ENCODE measurements around the gene ACTR2.
A peak's percentile ranks its signal among the peaks of the same experiment; 100 is the strongest.

ACTR2 gene

GRCh38 chr2:65277791-65278483 lies 50.3 kb downstream of the ACTR2 start:
- DNase-seq: no peak
- no peaks in the 10 kb centered on the region for H3K27me3 ChIP-seq (replicated peaks in 2 of 5; ENCODE audit: control insufficient read depth in 4 of 5, insufficient read depth in 5 of 5, low read length in 4 of 5)
- CTCF ChIA-PET: interaction anchor here (1.1 to 1.3 kb wide), 3 partner anchors 14 to 284 kb away, joined by 3 read pairs; no protein-coding TSS in a partner anchor

GRCh38 chr2:65278531-65278981 lies 50.9 kb downstream of the ACTR2 start:
- peak in 2 of 3 donors; percentile 19 for DNase-seq
- no peaks in the 10 kb centered on the region for H3K36me3 ChIP-seq (ENCODE audit: control insufficient read depth in 4 of 4, insufficient read depth in 4 of 4, low read length in 3 of 4)
- no peak overlapping the region for H3K4me3 ChIP-seq (ENCODE audit: control insufficient read depth in 1 of 7, extremely low read depth in 1 of 7, insufficient read depth in 4 of 7, low read depth in 2 of 7, low read length in 6 of 7)
- no peaks in the 10 kb centered on the region for H3K9me3 ChIP-seq (ENCODE audit: control extremely low read depth in 1 of 5, control insufficient read depth in 4 of 5, insufficient read depth in 2 of 5, low read depth in 1 of 5, low read length in 4 of 5)
- 81% methylated on average over 5 of the region's 6 CpGs for WGBS (ENCODE audit: insufficient coverage)
- ChIA-PET POLR2A (no interaction called here), CTCF (interaction anchor here (0.9 to 1.3 kb wide), 4 partner anchors 15 to 283 kb away, joined by 3 read pairs; no protein-coding TSS in a partner anchor)
- no peak overlapping the region for H3K27ac ChIP-seq (ENCODE audit: insufficient read depth in 1 of 2, low read depth in 1 of 2, low read length in 2 of 2, poor library complexity in 1 of 2, severe bottlenecking in 2 of 2)
- H3K4me1 ChIP-seq (ENCODE audit: control extremely low read depth in 1 of 4, control insufficient read depth in 4 of 4, insufficient read depth in 4 of 4, low read length in 3 of 4): peaks cover 5 to 9% (median 8%) of the 10 kb centered on the region in 4 experiments
- H3K27me3 ChIP-seq (replicated peaks in 2 of 5; ENCODE audit: control insufficient read depth in 4 of 5, insufficient read depth in 5 of 5, low read length in 4 of 5): no peaks in the 10 kb centered on the region

More at GRCh38 chr2:65277791-65278483, 50.3 kb downstream of the ACTR2 start:
- POLR2A ChIA-PET: no interaction called here
- Histone ChIP-seq H3K36me3 (ENCODE audit: control insufficient read depth in 4 of 4, insufficient read depth in 4 of 4, low read length in 3 of 4) (peaks cover under 1 to 3% (median 2%) of the 10 kb centered on the region in 4 experiments), H3K9me3 (ENCODE audit: control extremely low read depth in 1 of 5, control insufficient read depth in 4 of 5, insufficient read depth in 2 of 5, low read depth in 1 of 5, low read length in 4 of 5) (no peaks in the 10 kb centered on the region), H3K4me3 (ENCODE audit: control insufficient read depth in 1 of 7, extremely low read depth in 1 of 7, insufficient read depth in 4 of 7, low read depth in 2 of 7, low read length in 6 of 7) (no peak overlapping the region), H3K27ac (ENCODE audit: insufficient read depth in 1 of 2, low read depth in 1 of 2, low read length in 2 of 2, poor library complexity in 1 of 2, severe bottlenecking in 2 of 2) (no peak overlapping the region), H3K4me1 (ENCODE audit: control extremely low read depth in 1 of 4, control insufficient read depth in 4 of 4, insufficient read depth in 4 of 4, low read length in 3 of 4) (peaks cover 5 to 9% (median 8%) of the 10 kb centered on the region in 4 experiments)
- 94% methylated on average over 5 of the region's 5 CpGs for WGBS (ENCODE audit: insufficient coverage)

- Histone ChIP-seq H3K4me3 (ENCODE audit: control insufficient read depth in 1 of 7, extremely low read depth in 1 of 7, insufficient read depth in 4 of 7, low read depth in 2 of 7, low read length in 6 of 7) (no peak overlapping the region), H3K27ac (ENCODE audit: insufficient read depth in 1 of 2, low read depth in 1 of 2, low read length in 2 of 2, poor library complexity in 1 of 2, severe bottlenecking in 2 of 2) (no peak overlapping the region), H3K9me3 (ENCODE audit: control extremely low read depth in 1 of 5, control insufficient read depth in 4 of 5, insufficient read depth in 2 of 5, low read depth in 1 of 5, low read length in 4 of 5) (no peaks in the 10 kb centered on the region), H3K4me1 (ENCODE audit: control extremely low read depth in 1 of 4, control insufficient read depth in 4 of 4, insufficient read depth in 4 of 4, low read length in 3 of 4) (peaks cover 5 to 9% (median 8%) of the 10 kb centered on the region in 4 experiments), H3K36me3 (ENCODE audit: control insufficient read depth in 4 of 4, insufficient read depth in 4 of 4, low read length in 3 of 4) (no peaks in the 10 kb centered on the region), H3K27me3 (replicated peaks in 2 of 5; ENCODE audit: control insufficient read depth in 4 of 5, insufficient read depth in 5 of 5, low read length in 4 of 5) (no peaks in the 10 kb centered on the region)
- POLR2A ChIA-PET: no interaction called here
- CTCF ChIA-PET: no interaction called here
- no peak for DNase-seq
- 93% methylated on average over 3 of the region's 6 CpGs for WGBS (ENCODE audit: insufficient coverage)
Measured at GRCh38 chr2:65279756-65280155, 52.1 kb downstream of the ACTR2 start.

GRCh38 chr2:65281627-65282351 lies 54.2 kb downstream of the ACTR2 start:
- H3K9me3 ChIP-seq (ENCODE audit: control extremely low read depth in 1 of 5, control insufficient read depth in 4 of 5, insufficient read depth in 2 of 5, low read depth in 1 of 5, low read length in 4 of 5): no peaks in the 10 kb centered on the region
- no peak overlapping the region for H3K27ac ChIP-seq (ENCODE audit: insufficient read depth in 1 of 2, low read depth in 1 of 2, low read length in 2 of 2, poor library complexity in 1 of 2, severe bottlenecking in 2 of 2)
- 83% methylated on average over 3 of the region's 4 CpGs for WGBS (ENCODE audit: insufficient coverage)
- no peak overlapping the region for H3K4me3 ChIP-seq (ENCODE audit: control insufficient read depth in 1 of 7, extremely low read depth in 1 of 7, insufficient read depth in 4 of 7, low read depth in 2 of 7, low read length in 6 of 7)
- POLR2A ChIA-PET: no interaction called here
- CTCF ChIA-PET: interaction anchor here (0.6 to 1.4 kb wide), 3 partner anchors 16 to 40 kb away, joined by 3 to 6 read pairs (median 3); no protein-coding TSS in a partner anchor
- H3K27me3 ChIP-seq (replicated peaks in 2 of 5; ENCODE audit: control insufficient read depth in 4 of 5, insufficient read depth in 5 of 5, low read length in 4 of 5): no peaks in the 10 kb centered on the region
- peaks cover 5 to 9% (median 8%) of the 10 kb centered on the region in 4 experiments for H3K4me1 ChIP-seq (ENCODE audit: control extremely low read depth in 1 of 4, control insufficient read depth in 4 of 4, insufficient read depth in 4 of 4, low read length in 3 of 4)
- DNase-seq: no peak
- no peaks in the 10 kb centered on the region for H3K36me3 ChIP-seq (ENCODE audit: control insufficient read depth in 4 of 4, insufficient read depth in 4 of 4, low read length in 3 of 4)

GRCh38 chr2:65282477-65283053 lies 54.9 kb downstream of the ACTR2 start:
- Histone ChIP-seq H3K27ac (ENCODE audit: insufficient read depth in 1 of 2, low read depth in 1 of 2, low read length in 2 of 2, poor library complexity in 1 of 2, severe bottlenecking in 2 of 2) (no peak overlapping the region), H3K4me3 (ENCODE audit: control insufficient read depth in 1 of 7, extremely low read depth in 1 of 7, insufficient read depth in 4 of 7, low read depth in 2 of 7, low read length in 6 of 7) (no peak overlapping the region), H3K36me3 (ENCODE audit: control insufficient read depth in 4 of 4, insufficient read depth in 4 of 4, low read length in 3 of 4) (no peaks in the 10 kb centered on the region), H3K4me1 (ENCODE audit: control extremely low read depth in 1 of 4, control insufficient read depth in 4 of 4, insufficient read depth in 4 of 4, low read length in 3 of 4) (peaks cover 5 to 9% (median 8%) of the 10 kb centered on the region in 4 experiments), H3K27me3 (replicated peaks in 2 of 5; ENCODE audit: control insufficient read depth in 4 of 5, insufficient read depth in 5 of 5, low read length in 4 of 5) (no peaks in the 10 kb centered on the region), H3K9me3 (ENCODE audit: control extremely low read depth in 1 of 5, control insufficient read depth in 4 of 5, insufficient read depth in 2 of 5, low read depth in 1 of 5, low read length in 4 of 5) (no peaks in the 10 kb centered on the region)
- WGBS (ENCODE audit: insufficient coverage): 100% methylated on average over 1 of the region's 3 CpGs
- DNase-seq: no peak
- ChIA-PET POLR2A (no interaction called here), CTCF (interaction anchor here (1.4 kb wide), 1 partner anchor 17 kb away, joined by 6 read pairs; no protein-coding TSS in a partner anchor)

GRCh38 chr2:65287364-65287763 lies 59.7 kb downstream of the ACTR2 start:
- Histone ChIP-seq H3K9me3 (ENCODE audit: control extremely low read depth in 1 of 5, control insufficient read depth in 4 of 5, insufficient read depth in 2 of 5, low read depth in 1 of 5, low read length in 4 of 5) (no peaks in the 10 kb centered on the region), H3K27ac (ENCODE audit: insufficient read depth in 1 of 2, low read depth in 1 of 2, low read length in 2 of 2, poor library complexity in 1 of 2, severe bottlenecking in 2 of 2) (no peak overlapping the region), H3K4me3 (ENCODE audit: control insufficient read depth in 1 of 7, extremely low read depth in 1 of 7, insufficient read depth in 4 of 7, low read depth in 2 of 7, low read length in 6 of 7) (no peak overlapping the region), H3K27me3 (replicated peaks in 2 of 5; ENCODE audit: control insufficient read depth in 4 of 5, insufficient read depth in 5 of 5, low read length in 4 of 5) (no peaks in the 10 kb centered on the region), H3K4me1 (ENCODE audit: control extremely low read depth in 1 of 4, control insufficient read depth in 4 of 4, insufficient read depth in 4 of 4, low read length in 3 of 4) (peaks cover 2 to 6% (median 5%) of the 10 kb centered on the region in 4 experiments), H3K36me3 (ENCODE audit: control insufficient read depth in 4 of 4, insufficient read depth in 4 of 4, low read length in 3 of 4) (no peaks in the 10 kb centered on the region)
- no peak for DNase-seq
- ChIA-PET POLR2A (interaction anchor here (0.6 kb wide), 1 partner anchor 23 kb away, joined by 4 read pairs; no protein-coding TSS in a partner anchor), CTCF (interaction anchor here (1.8 kb wide), 1 partner anchor 12 kb away, joined by 4 read pairs; no protein-coding TSS in a partner anchor)
- no CpG with 5 or more reads among the region's 4 CpGs for WGBS (ENCODE audit: insufficient coverage)

All from common myeloid progenitor, CD34-positive (primary cell).